SH-SY5Y (cell line): Measurements from ENCODE around the gene MIOS.

Experiments used
- GATA2 ChIP-seq: IDR thresholded peaks from 2 replicates; pipeline ENCODE4 v1.6.1; 2011; ENCODE audit warnings: mild to moderate bottlenecking, low read depth, low read length
- GATA3 ChIP-seq: IDR thresholded peaks from 2 replicates; pipeline ENCODE4 v1.6.1; 2011; ENCODE audit warnings: low read depth, mild to moderate bottlenecking, low read length, moderate library complexity

GRCh38 chr7:7596176-7596575, 29.5 kb downstream of the MIOS start:
- TF ChIP-seq GATA2, result no peak
- no peak for TF ChIP-seq GATA3
